ENCODE measurements around the gene CCDC138.

Gene CCDC138

DNA sequence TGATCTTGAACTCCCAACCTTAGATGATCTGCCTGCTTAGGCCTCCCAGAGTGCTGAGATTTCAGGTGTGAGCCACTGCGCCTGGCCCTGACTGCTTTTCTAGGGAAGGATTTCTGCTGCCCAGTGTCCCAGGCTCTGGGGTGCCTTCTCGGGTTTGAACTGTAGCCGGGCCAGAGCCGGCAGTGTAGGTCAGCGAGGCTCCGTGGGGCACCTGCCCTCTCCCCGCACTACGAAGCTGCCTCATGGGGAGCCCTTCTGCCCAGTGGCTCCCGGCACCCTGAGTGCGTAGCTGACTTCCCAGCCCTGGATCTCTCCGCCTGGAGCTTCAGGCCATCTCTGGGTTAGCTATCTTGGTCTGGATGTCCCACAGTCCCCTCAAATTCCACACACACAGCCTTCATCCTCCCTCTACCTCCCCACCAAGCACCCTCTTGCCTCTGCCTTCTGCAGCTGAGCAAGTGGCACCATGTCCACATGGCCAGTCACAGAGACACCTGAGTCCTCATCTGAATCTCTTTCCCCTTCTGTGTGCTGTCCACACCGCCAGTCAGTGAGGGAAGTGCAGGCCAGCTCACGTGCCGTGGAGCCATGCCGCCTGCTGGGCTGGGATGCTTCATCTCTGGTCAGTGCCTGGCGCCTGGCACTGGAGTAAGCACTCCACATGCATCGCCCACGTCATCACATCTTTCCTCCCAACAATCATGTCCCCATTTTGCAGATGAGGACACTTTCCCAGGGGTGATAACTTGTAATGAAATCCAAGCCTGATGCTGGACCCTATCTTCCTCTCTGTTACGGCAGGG lies 133.2 kb downstream of the CCDC138 start:
- no peak for DNase-seq (ENCODE audit: low spot score)

DNA sequence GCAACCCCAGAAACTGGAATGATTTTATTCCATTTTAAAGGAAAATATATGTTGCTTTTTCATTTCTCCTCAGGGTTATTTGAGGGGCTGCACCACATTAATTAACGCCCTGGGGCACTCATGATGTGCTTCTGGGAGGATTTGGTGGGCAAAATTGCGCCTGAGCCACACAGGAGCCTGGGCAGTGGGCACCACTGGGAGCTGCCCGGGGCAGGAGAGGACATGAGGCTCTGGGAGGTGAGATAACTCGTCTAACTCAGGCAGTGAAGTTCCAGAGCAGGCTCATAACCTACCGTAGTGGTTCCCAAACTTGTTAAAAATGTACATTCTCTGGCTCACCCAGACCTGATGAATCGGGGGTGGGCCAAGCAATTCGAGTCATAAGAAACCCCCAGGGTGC lies 134.1 kb downstream of the CCDC138 start:
- DNase-seq (ENCODE audit: low spot score): no peak

DNA sequence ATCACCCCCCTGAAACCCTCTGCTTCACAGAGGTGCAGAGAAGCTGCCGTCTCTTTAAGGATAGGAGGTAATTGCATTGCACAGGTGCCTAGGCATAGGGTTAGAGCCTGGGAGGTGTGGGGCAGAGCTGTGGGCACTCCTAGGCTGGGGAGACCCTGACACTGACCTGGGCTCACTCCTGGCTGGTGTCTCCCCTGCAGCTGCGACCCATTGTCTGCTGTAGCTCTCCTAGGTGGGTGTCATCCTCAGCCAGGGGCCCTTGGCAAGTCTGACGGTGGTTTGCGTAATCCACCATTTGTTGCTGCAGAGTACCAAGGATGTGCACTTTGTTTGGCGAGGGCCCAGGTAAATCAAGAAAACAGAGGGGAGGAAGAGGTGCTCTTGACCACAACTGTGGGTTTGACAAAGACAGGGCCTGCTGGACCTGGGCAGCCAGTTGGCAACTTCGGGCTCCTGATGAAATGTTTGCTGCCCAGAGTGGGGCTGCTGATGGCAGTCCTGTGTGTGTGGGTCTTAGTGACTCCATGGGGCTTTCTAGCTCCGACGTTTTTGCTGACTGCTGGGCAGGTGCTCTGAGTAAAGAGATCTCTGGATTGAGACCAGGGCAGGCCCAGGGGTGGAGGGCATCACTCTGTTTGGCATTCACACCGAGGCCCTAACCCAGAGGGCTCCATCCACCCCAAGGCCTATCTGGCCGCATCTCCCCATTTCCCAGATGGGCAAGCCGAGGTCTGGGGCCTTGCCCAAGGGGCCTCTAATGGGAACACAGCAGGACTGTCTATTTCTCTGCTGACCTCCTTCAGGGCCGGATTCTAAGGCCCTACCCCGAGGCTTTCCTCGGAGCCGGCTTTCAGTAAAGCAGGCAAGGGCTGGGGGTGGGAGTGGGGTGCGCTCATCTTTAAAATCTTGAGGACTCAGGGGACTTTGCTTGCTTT lies 134.8 kb downstream of the CCDC138 start:
- DNase-seq (ENCODE audit: low spot score): no peak

DNA sequence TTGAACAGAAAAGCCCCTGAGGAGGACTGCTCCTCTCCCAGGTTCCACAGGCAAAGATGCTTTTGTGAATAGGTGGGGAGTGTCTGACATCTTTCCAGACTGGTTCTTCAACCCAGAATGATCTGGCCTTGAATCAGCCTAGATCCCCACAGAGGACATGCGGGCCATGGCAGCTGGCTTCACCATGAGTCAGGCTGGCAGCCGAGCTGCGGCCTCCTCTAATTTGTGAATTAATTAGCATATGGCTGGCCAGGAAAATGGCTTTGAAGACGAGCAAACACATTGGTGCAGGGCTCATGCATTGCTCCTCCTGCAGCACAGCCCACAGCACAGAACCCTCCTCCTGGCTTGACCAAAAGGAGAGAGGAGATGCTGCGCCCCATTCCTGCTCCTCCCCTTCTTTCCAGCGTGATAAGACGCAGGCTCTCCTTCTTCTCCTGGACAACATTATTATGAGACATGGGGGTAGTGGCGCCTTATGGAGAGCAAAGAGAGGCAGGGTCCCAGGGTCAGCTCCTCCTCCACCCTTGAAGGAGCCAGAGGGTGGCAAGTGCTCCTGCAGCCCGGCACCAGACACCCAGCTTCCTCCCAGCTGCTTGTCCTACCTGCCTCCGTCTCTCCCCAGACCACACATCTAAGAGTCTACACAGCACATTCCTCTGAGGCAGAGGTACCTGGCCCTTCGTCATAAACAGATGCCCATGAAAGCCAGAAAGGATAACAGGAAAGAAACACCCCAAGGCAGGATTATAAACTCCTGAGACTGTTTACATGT lies 135.8 kb downstream of the CCDC138 start:
- DNase-seq (ENCODE audit: low spot score): no peak

DNA sequence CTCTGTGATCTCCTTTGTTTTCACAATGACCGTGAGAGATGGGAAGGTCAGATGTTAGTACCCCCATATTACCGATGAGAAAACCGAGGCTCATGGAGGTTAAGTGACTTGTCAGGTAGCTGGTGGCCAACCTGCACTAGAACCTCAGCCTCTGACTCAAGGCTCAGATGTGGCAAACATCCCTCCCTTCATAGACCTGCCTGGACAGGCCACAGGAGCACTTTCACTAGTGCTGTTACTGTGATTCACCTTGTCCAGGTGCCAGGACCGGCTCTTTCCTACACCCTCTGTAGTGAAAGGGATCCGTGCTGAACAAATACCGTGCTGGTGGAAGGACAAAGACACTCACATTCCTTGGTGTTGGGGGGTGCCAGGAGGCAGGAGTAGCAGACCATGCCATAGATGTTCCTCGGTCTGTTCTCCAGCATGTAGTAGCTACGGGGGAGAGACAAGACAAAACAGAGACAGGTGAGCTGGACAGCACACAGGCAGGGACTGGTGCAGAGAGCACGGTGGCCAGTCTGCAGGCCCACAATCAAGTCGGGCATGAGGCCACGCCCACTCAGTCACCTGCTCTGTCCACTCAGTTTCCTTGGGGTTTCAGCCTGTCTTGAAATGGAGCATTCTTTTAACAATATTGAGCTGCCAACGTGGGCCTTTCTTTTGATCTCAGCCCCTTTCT lies 136.6 kb downstream of the CCDC138 start:
- DNase-seq (ENCODE audit: low spot score): no peak

DNA sequence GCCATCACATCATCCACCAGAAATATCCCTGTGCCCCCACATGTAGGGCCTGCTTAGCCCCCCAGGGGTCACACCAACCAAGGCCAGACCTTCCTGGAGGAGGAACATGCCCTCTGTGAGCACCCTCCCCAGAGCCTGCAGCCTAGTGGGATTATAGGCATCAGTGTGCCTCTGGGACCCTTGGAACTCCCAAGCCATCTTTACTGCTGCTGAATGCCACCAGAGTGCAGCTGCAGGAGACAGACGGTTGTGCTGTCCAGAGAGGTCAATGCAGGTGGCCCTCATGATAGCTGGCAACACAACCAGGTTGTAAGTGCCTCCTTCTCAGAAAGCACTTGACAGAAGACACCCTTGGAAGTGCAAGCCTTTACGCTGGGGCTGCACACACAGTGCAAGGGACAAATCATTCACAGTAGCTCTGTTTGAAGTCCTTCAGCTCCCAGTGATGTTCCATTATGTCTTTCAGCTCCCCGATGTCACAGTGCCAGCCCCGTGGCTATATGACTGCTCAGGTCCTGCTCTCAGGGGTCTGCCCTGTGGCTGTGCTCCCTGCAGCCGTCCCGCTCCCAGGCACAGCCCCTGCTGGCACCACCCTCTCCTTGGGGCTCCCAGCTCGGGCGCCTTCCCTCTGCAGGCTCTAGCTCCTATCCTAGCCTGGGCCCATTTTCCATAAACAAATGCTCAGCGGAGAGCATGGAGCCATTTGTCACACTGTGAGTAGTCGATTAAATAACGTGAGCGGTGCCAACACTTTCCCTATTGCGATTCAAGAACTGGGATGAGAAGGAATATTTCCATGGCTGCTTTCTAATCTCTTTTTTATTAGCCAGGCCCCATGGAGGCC lies 137.4 kb downstream of the CCDC138 start:
- DNase-seq (ENCODE audit: low spot score): no peak

DNA sequence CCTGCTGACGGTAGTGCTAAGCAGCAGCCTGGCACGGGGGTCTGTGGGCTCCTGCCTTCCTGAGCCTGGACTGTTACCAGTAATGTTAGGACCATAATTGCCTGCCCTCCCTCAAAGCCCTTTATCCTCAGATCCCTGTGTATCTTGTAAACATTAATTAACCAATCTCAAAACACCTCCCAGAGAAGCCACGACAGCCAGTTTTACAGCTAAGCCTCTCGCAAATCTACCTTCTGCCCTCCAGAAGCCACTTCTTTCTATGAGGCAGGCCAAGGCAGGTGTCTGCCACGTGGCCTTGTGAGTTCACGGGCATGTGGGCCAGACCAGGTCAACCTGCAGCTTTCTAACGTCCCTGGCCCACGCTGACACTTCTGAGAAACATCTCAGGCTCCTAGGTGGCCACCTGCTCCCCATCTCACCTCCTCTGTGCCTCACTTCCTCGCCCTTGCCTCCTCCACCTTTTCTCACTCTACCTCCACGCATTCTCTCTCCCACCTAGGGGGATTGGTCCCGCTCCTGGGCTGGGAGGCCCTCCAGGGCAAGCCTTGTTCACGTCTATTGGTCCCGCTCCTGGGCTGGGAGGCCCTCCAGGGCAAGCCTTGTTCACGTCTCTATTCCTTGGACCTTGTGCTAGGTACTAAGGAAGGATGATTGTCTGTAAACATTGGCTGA lies 138.1 kb downstream of the CCDC138 start:
- DNase-seq (ENCODE audit: low spot score): no peak

DNA sequence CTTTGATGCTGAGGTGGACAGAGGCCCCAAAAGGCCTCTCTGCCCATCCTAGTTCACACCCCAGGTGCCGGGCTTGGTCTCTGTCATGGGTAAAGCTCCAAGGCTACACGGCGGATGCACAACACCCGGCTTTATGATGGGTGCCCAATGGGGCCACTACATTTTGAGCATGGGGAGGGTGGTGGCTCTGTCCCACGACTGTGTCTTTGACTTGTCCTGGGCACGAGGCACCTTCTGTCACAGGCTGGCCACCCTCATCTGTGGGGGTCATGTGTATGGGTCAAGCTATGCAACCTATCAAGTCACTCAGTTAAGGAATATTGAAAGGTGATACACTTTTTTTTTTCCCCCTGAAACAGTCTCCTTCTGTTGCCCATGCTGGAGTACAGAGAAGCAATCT lies 138.7 kb downstream of the CCDC138 start:
- DNase-seq (ENCODE audit: low spot score): no peak

DNA sequence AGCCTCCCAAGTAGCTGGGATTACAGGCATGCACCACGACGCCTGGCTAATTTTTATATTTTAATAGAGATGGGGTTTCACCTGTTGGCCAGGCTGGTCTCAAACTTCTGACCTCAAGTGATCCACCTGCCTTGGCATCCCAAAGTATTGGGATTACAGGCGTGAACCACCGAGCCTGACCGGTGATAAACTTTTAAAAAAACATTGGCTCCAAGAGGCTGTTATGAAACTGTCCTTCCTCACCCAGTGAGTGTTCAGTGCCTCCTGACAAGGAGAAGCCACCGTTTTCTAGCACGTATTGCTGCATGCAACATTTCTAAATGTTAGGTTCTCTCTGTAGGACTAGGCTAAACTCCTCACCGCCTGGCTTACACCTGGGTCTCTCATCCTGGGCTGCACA lies 139.2 kb downstream of the CCDC138 start:
- DNase-seq (ENCODE audit: low spot score): no peak

All from CD4-positive, alpha-beta T cell treated with Interleukin-6 at 100 ng/mL for 8 hours (primary cell).